Fibroblast of pulmonary artery (primary cell): ENCODE data around the gene VSIG10.
A peak's percentile ranks its signal among the peaks of the same experiment; 100 is the strongest.

ENCODE experiments used
- DNase-seq: peaks from one replicate; pipeline ENCODE4 v3.0.0-alpha.2; 2010; ENCODE audit warnings: low read depth
- H3K4me3 ChIP-seq: replicated peaks from 2 replicates; pipeline ENCODE4 v1.5.1; 2011; ENCODE audit warnings: low read depth, mild to moderate bottlenecking, control low read depth, low read length, moderate library complexity
- TF ChIP-seq, protein P1 (sequence below): IDR thresholded peaks from 2 replicates; pipeline ENCODE4 v1.5.1; 2011; ENCODE audit warnings: mild to moderate bottlenecking, control low read depth, low read length, inconsistent platforms; ENCODE audit errors: missing control alignments

The VSIG10 gene

DNA sequence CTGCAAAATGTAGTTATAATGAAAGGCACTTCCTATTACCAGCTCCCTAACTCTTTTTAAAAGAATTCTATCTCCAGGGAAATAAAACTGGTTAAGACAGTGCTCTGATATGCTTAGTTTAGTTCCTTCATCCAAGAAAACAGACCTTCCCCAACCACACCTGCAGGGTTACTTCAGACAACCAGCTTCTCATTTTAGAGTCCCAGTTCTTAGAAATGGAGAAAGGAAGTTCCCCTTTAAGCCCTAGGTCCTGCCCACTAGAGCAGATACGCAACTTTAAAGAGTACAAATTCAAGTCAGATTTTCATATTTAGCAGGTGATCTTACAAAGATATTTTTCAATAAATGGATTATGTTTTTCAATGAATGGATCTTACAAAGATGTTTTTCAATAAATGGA lies 38.4 kb downstream of the VSIG10 start:
- H3K4me3 ChIP-seq: no peak overlapping the region
- DNase-seq: no peak
- TF ChIP-seq, protein P1, sequence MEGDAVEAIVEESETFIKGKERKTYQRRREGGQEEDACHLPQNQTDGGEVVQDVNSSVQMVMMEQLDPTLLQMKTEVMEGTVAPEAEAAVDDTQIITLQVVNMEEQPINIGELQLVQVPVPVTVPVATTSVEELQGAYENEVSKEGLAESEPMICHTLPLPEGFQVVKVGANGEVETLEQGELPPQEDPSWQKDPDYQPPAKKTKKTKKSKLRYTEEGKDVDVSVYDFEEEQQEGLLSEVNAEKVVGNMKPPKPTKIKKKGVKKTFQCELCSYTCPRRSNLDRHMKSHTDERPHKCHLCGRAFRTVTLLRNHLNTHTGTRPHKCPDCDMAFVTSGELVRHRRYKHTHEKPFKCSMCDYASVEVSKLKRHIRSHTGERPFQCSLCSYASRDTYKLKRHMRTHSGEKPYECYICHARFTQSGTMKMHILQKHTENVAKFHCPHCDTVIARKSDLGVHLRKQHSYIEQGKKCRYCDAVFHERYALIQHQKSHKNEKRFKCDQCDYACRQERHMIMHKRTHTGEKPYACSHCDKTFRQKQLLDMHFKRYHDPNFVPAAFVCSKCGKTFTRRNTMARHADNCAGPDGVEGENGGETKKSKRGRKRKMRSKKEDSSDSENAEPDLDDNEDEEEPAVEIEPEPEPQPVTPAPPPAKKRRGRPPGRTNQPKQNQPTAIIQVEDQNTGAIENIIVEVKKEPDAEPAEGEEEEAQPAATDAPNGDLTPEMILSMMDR: no peak

DNA sequence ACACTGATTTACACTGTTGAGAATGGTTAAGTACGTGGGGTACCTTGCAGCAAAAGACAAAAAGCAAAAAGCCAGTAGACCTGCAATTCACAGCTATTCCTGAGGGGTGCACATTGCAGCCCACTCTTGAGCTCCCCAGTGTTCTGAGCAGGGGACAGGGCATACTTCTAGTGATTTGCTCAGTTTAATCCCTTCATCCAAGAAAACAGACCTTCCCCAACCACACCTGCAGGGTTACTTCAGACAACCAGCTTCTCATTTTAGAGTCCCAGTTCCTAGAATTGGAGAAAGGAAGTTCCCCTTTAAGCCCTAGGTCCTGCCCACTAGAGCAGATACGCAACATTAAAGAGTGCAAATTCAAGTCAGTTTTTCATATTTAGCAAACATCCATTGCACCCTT lies 39.2 kb downstream of the VSIG10 start:
- DNase-seq: no peak
- TF ChIP-seq, protein P1: peak; percentile 22
- H3K4me3 ChIP-seq: no peak overlapping the region

DNA sequence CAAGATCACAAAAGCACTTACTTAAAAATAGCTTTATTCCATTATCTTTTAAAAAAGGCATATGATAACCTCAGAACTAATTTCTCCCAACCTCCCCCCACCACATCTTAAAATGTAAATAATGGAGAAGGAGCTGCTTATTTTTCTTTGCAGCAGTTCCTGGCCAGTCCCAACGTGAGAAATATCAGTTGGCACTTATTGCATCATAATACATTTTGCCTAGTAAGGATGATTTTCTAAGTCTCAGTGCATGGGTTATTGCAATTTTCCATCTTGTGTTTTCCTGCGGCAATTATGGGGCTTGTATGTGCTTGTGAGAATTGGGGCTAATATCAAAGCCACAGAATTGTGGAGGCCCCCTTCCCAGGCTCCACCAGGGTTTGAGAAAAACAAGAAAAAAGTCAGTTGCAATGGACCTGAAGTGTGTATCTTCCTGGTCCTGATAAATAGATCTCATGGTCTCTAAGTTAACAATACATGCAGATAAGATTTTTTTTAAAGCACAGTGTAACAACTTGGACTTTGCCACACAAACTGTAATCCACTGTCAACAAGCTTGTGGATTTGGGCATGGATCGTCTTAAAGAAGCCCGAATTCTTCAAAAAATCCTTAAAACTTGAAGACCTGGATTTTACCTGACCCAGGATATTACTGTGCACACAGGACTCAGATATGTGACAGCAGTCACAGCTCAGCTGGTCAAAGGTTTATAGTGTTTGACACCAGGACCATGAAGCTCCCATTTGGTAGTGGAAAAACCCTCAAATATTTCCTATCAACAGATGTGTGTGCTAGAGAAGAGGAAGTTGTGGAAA lies 40.0 kb downstream of the VSIG10 start:
- peak; percentile 37 for DNase-seq
- no peak overlapping the region for H3K4me3 ChIP-seq
- TF ChIP-seq, protein P1: no peak

DNA sequence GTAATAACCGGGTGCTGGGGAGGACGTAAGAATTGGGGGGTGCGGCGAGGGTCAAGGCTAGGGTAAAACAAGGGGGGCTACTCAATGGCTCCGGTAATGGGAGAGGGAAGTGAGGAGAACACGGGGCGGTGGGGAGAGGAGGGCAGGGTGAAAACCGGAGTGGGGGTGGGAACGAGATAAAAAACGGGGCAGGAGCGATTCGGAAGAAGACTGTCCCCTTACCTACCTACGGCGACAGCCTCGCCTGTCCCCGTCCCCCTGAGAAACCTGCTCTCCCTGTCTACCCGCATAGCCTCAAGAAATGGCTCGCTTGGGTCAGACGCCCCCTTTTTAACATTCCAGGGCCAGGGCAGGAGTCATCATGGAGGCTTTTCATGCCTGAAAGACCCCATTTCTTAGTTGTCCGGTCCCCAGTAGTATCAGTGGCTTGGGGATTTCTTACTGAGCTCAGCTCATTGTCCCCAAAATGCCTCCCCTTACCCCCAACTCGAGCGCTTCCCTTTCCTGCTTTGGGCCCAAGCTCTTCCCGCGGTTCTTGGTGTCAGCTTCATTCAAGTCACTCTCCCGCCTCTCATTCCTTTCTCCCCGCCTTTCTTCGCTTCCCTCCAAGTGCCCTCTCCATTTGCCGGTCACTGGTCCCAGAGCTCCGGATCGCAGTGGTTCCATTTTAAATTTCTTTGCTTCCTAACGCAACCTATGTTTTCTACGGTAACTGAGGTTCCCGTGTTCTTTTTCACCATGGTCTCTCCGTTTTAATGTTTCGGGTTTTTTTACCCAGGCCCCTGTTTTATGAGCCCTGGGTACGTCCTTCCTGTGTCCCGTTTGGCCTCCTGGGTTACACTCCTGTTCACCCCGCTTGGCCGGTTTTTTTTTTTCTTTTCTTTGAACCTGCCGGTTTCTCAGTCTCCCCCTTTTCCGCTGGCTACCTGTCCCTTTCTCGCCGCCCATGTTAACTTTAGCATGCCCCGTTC lies 41.7 kb downstream of the VSIG10 start:
- TF ChIP-seq, protein P1: no peak
- H3K4me3 ChIP-seq: peak overlapping the region; percentile 73
- DNase-seq: peak; percentile 54

DNA sequence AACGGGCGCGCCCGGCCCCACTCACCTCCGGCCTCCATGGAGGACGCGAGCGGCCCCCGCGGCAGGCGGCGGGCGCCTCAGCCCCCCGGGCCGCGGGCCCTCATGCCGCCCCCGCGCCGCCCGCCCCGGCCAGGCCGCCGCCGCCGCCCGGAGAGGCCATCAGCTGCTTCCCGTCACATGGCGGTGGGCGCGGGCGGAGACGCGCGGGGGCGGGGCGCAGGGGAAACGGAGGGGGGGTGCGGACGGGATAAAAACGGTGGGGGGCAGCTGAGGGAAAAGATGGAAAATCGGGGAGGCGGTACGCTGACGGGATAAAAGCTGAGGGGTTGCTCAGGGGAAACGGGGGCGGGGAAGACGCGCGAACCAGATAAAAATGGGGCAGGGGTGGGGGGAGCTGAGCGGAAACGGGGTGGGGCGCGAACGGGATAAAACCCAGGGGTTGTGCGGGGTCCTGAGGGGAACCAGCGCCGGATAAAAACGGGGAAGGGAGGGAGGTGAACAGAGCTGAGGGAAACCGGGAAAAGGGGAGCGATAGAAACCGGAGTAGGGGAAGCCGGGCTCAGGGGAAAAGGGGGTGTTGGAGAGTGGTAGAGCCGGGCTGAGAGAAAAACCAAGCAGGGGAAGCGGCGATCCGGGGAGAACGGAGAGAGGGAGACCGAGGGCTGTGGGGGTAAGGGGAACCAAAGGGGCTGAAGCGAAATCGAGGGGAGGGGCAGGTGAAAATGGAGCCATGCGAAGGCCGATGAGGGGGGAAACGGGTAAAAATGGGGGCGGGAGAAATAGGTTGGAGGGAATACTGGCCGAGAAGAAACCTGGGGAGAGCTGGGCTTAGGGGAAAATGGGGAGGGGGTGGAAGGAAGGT lies 42.6 kb downstream of the VSIG10 start, which contains the start of gene WSB2:
WSB2 (minus strand) TSS at position 169 of the 862 bp plus-strand sequence; CDS start at position 38, 131 bp downstream.
- H3K4me3 ChIP-seq: peak within 1 kb of the TSS; percentile 73
- DNase-seq: peak; percentile 65
- TF ChIP-seq, protein P1: no peak
